NCI-H2081 treated with DMSO at 0.1 percent for 48 hours (cell line): ENCODE data around the gene MRPL4.

ENCODE experiments used
- DNase-seq: peaks from one replicate; lab custom pipeline; 2025; lab: John Stamatoyannopoulos, UW

The MRPL4 gene

DNA sequence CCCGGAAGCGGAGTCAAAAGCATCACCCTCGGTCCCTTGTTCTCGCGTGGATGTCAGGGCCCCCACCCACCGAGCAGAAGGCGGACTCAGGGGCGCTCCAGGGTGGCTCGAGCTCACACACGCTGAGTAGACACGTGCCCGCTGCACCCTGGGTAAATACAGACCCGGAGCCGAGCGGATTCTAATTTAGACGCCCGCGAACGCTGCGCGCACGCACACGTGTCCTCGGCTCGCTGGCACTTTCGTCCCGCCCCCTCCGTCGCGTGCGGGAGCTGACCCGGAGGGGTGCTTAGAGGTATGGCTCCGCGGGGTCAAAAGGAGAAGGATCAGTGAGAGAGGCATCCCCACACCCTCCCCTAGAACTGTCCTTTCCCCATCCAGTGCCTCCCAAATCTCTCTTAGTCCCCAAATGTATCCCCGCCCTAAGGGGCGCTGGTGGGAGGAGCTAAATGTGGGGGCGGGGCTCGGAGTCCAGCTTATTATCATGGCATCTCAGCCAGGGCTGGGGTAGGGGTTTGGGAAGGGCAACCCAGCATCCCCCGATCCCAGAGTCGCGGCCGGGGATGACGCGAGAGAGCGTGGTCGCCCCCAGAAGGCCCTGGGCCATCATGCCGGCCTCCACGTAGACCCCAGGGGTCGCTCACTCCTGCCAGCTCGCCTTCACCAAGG, 37.3 kb downstream of the MRPL4 start:
- no peak for DNase-seq

DNA sequence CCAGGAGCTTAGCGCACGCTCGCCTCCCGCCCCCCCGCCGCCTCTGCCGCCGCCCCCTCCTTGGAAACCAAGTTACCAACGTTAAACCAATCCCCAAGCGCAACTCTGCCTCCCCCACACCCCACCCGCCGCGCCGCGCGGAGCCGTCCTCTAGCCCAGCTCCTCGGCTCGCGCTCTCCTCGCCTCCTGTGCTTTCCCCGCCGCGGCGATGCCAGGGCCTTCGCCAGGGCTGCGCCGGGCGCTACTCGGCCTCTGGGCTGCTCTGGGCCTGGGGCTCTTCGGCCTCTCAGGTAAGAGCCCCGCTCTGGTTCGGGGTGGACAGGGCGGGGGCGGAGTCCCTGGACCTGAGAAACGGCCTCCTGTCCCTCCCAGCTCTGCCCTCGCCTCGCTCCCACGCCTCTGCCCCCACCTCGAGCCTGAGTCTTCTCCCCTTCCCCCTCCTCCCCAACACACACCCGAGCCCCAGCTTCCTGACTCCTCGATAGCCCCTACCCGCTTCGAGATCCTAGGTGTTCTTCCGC, 37.9 kb downstream of the MRPL4 start, which contains the start of gene ICAM5:
Gene ICAM5, plus strand, starts transcription at position 117 of the 521 bp plus-strand sequence. Its CDS starts 92 bp downstream, at position 209.
- DNase-seq, result no peak

DNA sequence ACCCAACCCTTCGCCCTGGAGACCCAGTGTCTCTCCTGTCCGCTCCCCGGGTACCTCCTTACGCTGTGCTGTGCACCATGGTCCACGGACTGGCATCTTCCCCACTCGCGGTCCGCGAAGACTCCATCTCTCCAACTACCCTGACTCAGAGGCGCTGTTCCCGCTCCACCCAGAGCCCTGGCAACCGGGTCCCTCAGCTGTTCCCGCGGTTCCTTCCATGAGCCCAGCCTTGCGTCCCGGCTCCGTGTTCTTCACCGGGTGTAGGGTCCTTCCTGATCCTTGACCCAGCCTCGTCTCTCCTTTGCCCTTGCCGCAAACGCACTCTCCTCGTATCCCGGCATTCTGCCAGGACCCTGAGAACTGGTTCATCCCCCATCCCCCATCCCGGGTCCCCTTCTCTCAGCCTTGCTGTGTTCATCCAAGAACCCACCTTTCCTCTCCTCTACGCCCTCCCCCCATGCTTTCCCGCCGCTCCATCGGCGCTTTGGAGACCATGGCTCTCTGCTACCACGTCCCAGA, 38.4 kb downstream of the MRPL4 start:
- no peak for DNase-seq

DNA sequence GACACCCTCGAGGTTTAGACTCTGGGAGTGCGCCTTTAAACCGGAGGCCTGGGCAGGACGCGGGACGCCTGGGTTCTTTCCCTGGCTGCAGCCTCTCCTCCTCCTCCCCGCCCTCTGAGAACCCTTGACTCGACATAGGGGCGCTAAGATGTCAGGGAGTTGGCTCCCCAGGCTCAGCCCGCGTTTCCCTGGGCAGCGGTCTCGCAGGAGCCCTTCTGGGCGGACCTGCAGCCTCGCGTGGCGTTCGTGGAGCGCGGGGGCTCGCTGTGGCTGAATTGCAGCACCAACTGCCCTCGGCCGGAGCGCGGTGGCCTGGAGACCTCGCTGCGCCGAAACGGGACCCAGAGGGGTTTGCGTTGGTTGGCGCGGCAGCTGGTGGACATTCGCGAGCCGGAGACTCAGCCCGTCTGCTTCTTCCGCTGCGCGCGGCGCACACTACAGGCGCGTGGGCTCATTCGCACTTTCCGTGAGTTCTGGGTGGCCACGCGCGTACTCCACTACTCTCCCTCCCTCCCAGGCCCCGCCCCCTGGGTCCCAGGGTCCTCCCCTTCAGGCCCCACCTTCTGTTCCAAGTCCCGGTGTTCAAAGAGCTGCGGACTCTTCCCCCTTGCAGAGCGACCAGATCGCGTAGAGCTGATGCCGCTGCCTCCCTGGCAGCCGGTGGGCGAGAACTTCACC, 39.0 kb downstream of the MRPL4 start:
- no peak for DNase-seq

DNA sequence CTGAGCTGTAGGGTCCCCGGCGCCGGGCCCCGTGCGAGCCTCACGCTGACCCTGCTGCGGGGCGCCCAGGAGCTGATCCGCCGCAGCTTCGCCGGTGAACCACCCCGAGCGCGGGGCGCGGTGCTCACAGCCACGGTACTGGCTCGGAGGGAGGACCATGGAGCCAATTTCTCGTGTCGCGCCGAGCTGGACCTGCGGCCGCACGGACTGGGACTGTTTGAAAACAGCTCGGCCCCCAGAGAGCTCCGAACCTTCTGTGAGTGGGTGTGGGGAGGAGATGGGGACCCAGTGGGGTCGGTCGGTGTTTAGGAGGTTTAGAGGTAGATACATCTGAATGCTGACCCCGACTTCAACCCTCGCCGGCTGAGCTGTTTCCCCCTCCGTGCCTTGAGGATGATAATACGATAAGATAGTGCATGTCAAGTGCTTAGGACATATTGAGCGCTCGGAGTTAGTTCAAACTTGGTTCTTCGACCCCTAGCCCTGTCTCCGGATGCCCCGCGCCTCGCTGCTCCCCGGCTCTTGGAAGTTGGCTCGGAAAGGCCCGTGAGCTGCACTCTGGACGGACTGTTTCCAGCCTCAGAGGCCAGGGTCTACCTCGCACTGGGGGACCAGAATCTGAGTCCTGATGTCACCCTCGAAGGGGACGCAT, 39.7 kb downstream of the MRPL4 start:
- no peak for DNase-seq

DNA sequence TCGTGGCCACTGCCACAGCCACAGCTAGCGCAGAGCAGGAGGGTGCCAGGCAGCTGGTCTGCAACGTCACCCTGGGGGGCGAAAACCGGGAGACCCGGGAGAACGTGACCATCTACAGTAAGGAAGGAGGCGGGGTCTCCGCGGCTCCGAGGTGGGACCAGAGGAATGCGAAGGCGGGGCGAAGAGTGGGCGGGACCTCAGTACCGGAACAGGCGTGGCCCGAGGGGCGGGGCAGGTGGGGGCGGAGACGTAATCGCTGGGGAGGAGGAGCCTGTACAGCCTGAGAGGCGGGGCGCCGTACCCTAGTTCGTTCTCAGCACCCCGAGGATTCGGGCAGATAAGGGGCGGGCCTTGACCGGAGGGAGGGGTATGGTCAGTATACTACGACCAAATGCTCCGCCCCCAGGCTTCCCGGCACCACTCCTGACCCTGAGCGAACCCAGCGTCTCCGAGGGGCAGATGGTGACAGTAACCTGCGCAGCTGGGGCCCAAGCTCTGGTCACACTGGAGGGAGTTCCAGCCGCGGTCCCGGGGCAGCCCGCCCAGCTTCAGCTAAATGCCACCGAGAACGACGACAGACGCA, 40.3 kb downstream of the MRPL4 start:
- no peak for DNase-seq

DNA sequence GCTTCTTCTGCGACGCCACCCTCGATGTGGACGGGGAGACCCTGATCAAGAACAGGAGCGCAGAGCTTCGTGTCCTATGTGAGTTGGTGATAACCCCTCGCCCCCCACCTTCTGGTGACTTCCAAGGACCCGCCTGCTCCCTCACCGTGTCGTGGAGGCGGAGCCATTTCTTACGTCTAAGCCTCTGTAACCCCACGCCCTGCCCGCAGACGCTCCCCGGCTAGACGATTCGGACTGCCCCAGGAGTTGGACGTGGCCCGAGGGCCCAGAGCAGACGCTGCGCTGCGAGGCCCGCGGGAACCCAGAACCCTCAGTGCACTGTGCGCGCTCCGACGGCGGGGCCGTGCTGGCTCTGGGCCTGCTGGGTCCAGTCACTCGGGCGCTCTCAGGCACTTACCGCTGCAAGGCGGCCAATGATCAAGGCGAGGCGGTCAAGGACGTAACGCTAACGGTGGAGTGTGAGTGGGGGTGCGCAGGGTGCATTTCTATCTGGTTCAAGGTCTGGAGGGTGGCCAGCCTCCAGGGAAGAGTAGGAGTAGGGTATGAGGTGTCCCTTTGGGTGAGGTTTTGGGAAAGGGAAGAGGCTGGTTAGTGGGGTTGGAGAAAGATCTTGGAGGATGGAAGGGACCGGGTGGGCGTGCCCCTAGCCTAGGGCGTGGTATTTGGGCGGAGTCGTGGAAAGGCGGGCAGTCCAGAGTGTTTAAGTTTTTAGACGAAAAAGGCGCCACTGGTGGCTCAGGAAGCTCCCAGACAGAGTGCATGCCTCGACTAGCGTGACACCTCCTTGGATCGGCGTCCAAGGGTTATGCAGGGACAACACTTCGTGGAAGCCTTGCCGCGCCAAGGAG, 41.0 kb downstream of the MRPL4 start:
- DNase-seq, result no peak

DNA sequence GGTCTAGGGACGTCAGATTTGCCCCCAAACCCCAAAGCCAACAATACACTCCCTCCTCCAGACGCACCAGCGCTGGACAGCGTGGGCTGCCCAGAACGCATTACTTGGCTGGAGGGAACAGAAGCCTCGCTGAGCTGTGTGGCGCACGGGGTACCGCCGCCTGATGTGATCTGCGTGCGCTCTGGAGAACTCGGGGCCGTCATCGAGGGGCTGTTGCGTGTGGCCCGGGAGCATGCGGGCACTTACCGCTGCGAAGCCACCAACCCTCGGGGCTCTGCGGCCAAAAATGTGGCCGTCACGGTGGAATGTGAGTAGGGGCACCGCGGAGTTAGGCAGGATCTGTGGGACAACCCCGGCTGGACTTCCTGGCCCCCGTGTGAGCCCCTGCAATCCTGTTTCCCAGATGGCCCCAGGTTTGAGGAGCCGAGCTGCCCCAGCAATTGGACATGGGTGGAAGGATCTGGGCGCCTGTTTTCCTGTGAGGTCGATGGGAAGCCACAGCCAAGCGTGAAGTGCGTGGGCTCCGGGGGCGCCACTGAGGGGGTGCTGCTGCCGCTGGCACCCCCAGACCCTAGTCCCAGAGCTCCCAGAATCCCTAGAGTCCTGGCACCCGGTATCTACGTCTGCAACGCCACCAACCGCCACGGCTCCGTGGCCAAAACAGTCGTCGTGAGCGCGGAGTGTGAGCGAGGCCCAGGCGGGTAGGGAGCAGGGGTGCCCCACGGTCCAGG, 41.8 kb downstream of the MRPL4 start:
- DNase-seq, result no peak

DNA sequence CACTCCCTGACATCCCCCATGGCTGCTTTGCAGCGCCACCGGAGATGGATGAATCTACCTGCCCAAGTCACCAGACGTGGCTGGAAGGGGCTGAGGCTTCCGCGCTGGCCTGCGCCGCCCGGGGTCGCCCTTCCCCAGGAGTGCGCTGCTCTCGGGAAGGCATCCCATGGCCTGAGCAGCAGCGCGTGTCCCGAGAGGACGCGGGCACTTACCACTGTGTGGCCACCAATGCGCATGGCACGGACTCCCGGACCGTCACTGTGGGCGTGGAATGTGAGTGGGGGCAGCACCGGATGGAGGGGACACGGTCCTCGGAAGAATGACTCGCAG, 42.3 kb downstream of the MRPL4 start:
- DNase-seq, result no peak

DNA sequence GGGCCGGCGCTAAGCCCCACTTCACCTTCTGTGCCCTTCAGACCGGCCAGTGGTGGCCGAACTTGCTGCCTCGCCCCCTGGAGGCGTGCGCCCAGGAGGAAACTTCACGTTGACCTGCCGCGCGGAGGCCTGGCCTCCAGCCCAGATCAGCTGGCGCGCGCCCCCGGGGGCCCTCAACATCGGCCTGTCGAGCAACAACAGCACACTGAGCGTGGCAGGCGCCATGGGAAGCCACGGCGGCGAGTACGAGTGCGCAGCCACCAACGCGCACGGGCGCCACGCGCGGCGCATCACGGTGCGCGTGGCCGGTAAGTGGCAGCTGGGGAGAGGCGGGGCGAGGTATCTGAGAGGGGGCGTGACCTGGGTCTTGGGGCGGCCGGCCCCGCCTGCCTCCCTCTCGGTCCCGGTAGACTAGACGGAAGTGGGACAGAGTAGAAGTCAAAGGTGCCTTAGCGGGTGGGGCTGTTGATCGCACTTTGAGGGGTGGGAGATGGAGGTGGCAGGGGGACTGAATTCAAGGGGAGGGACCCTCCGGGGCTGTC, 43.4 kb downstream of the MRPL4 start:
- DNase-seq, result no peak

DNA sequence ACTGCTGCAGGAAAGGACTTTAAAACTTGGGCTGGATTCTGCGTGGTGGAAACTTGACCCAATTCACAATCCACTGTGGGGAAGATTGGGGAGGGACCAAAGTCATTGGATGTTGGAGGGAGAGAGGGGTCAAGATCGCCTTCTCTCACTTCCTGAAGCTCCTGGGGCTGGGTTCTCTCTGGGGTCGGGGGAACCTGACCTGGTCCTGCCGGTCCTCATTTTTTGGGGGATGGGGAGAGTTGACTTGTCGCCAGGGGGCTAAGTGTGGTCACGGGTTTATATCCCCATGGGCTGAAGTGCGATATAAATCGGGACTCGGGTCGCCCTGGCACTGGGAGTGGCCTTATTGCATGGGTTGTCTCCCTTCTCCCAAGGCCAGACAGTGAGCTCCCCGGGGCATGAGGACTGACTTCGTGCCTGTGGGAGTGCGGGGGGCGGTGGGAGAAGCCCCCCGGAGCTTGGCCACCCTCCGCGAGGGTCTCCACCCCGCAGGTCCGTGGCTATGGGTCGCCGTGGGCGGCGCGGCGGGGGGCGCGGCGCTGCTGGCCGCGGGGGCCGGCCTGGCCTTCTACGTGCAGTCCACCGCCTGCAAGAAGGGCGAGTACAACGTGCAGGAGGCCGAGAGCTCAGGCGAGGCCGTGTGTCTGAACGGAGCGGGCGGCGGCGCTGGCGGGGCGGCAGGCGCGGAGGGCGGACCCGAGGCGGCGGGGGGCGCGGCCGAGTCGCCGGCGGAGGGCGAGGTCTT, 44.0 kb downstream of the MRPL4 start:
- DNase-seq, result no peak

DNA sequence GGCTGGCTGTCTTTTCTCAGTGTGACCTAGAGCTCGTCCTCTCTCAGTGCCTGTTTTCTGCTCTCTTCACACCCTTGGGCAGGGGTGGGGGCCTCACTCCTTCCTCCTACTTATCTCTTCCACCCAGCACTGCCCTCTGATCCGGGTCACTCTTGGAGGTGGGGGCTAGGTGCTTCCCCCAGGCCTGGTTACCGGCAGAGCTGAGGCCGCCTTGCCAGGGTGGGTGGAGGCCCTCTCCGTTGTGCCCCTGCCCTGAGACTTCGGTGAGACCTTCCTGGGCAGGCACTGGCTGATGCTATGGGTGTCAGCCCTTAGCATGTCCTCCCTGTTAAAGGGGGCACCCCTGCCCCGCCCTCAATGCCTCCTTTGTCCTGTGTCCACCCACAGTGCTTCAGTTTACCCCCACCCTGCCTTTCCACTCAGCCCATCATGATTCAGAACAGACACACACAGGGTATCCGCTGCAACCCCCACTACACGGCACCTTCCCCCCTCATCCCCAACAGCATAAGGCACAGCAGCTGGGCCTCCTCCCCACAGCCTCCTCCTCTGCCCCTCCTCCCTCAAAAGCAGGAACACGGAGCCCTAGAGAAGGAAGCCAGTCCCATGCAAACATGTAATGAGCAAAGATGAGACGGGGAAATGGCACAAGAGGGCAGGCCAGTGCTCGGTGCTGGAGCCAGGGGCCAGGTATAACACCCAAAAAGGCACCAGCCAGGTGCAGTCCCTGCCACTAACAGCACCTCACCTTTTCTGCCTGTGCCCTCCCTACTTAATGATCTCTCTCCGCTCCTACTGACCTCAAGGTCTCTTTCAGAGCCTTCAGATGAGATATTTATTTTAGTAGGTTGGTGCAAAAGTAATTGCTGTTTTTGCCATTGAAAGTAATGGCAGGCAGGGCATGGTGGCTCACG, 47.8 kb downstream of the MRPL4 start:
- no peak for DNase-seq

DNA sequence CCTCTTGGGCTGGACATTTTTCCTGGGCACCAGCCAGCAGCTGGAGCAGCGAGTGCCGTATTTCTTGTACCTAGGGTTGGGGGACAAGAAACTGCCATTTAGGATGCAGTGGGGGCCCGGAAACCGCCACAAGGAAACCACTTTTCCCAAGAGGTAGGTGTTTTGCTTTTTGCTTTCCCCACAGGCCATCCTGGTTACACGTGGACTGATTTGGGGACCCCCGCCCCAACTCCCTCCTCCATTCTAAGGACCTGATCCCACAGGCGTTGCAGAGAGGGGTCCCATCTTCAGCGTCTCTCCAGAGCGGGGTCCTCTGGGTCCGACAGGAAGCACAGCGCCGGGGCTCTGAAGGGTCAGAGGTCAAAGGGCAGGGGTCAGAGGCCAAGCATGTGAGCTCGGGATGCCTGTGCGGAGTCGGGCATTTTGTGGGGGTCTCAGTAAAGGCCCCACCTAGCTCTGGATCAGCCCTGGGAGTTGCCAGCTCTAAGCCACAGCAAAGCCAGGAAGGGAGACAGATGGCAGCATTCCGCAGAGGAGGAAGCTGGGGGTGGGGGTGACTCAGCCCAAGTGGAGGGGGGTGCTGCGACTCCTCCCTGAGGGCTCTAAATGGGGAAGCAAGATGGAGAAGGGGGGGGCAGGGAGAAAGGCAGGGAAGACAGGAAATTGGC, 53.3 kb downstream of the MRPL4 start:
- no peak for DNase-seq

DNA sequence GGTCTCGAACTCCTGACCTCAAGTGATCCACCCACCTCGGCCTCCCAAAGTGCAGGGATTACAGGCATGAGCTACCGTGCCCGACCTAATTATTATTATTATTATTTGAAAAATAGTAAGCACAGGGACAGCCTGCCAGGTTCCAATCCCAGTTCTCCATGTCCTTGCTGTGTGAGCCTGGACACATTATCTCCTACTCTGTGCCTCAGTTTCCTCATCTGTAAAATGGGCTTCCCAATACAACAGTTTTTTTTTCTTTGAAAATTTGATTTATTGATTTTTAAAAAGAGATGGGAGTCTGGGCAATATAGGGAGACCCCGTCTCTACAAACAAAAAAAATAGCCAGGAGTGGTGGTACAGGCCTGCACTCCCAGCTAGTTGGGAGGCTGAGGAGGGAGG, 54.3 kb downstream of the MRPL4 start:
- DNase-seq, result no peak

DNA sequence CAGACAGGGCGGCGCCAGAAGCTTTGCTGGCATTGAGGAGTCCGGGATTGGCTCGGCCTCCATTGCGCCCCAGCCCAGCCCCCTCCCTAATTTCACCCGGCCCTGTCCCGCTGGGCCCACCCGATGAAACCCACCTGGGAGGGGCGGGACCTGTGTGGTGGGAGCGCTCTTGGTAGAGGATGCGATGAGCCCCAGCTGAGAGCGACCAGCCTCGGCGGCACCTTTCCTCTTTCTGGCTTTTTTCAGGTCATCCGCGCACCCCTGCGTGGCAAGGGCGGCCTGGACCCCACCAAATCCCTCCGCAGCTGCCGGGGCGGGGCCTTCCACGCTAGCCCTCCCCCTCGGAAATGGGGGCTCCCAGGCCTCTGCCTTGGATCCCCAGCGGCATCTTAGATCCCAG, 57.4 kb downstream of the MRPL4 start, which contains the start of gene ZGLP1:
Gene ZGLP1, minus strand, starts transcription at position 393 of the 400 bp plus-strand sequence.
- DNase-seq, result no peak
